ENCODE data around the gene AGRN.
"Not testable (repeated sequence)": the region's sequence is repeated elsewhere in the genome, so short reads cannot be mapped to it uniquely, and the experiment has no call there.

The AGRN gene

GRCh38 chr1:1053682-1054081 lies 33.8 kb downstream of the AGRN start:
- no peak for DNase-seq (ENCODE audit: low spot score)

GRCh38 chr1:1054099-1054700 lies 34.3 kb downstream of the AGRN start:
- no peak for DNase-seq (ENCODE audit: low spot score)

- DNase-seq (ENCODE audit: low spot score), result no peak
Observed at GRCh38 chr1:1054971-1055370, 35.1 kb downstream of the AGRN start.

- DNase-seq (ENCODE audit: low spot score), result no peak
Observed at GRCh38 chr1:1055841-1056736, 36.2 kb downstream of the AGRN start.

GRCh38 chr1:1057769-1058087 lies 37.8 kb downstream of the AGRN start:
- not testable (repeated sequence) for DNase-seq (ENCODE audit: low spot score)

- no peak for DNase-seq (ENCODE audit: low spot score)
Observed at GRCh38 chr1:1058088-1058905, 38.4 kb downstream of the AGRN start.

GRCh38 chr1:1058921-1059493 lies 39.1 kb downstream of the AGRN start:
- DNase-seq (ENCODE audit: low spot score), result no peak

- peak; percentile 87 for DNase-seq (ENCODE audit: low spot score)
Observed at GRCh38 chr1:1059494-1060280, 39.8 kb downstream of the AGRN start.

GRCh38 chr1:1060281-1061000 lies 40.5 kb downstream of the AGRN start:
- no peak for DNase-seq (ENCODE audit: low spot score)

GRCh38 chr1:1061682-1062345 lies 41.9 kb downstream of the AGRN start:
- DNase-seq (ENCODE audit: low spot score), result no peak

GRCh38 chr1:1062348-1063163 lies 42.6 kb downstream of the AGRN start:
- DNase-seq (ENCODE audit: low spot score), result no peak

- no peak for DNase-seq (ENCODE audit: low spot score)
Observed at GRCh38 chr1:1063261-1063944, 43.5 kb downstream of the AGRN start.

- DNase-seq (ENCODE audit: low spot score), result peak; percentile 49
Observed at GRCh38 chr1:1063945-1064831, 44.3 kb downstream of the AGRN start.

GRCh38 chr1:1065265-1065939 lies 45.5 kb downstream of the AGRN start:
- no peak for DNase-seq (ENCODE audit: low spot score)

- not testable (repeated sequence) for DNase-seq (ENCODE audit: low spot score)
Observed at GRCh38 chr1:1065940-1066304, 46.0 kb downstream of the AGRN start.

GRCh38 chr1:1066403-1067283 lies 46.7 kb downstream of the AGRN start:
- DNase-seq (ENCODE audit: low spot score), result no peak
